NB4 (cell line): Measurements from ENCODE around the gene ARRB2.

Source experiments
- CTCF ChIP-seq: IDR thresholded peaks from one replicate; pipeline ENCODE4 v1.5.1; 2012; ENCODE audit warnings: low read depth, low read length
- MAX ChIP-seq: IDR thresholded peaks from 2 replicates; pipeline ENCODE4 v1.6.1; 2011; ENCODE audit warnings: low read depth, low read length

GRCh38 chr17:4769628-4770027 is 59.2 kb downstream of the ARRB2 start:
- no peak for TF ChIP-seq CTCF
- no peak for TF ChIP-seq MAX
